Ascending aorta (tissue), 2 donors: Measurements from ENCODE around the gene GLO1. TPM values are rescaled to one million over a fixed set of nuclear protein-coding genes. Genes with fewer than 3 reads are reported as not detected.

ENCODE experiments used
- DNase-seq, 2 donors: peaks; one replicate each; pipeline ENCODE4 v3.0.0-alpha.2; 2019; ENCODE audit warnings: low spot score in 2 of 2
- H3K27ac ChIP-seq, 2 donors: fragments of 200-600 bp; sonication (generic); one replicate each; pipeline ENCODE4 v1.5.1; 2016 to 2017; ENCODE audit warnings: mild to moderate bottlenecking in 1 of 2
- H3K27me3 ChIP-seq: fragments of 200-600 bp; sonication (generic); one replicate; pipeline ENCODE4 v1.5.1; 2017
- H3K36me3 ChIP-seq, 2 donors: fragments of 200-600 bp; sonication (generic); one replicate each; pipeline ENCODE4 v1.5.1; 2016
- H3K4me1 ChIP-seq, 2 donors: fragments of 200-600 bp; sonication (generic); one replicate each; pipeline ENCODE4 v1.5.1; 2016 to 2017; ENCODE audit warnings: mild to moderate bottlenecking in 1 of 2
- H3K4me3 ChIP-seq, 2 donors: fragments of 200-600 bp; sonication (generic); one replicate each; pipeline ENCODE4 v1.5.1; 2016 to 2017; ENCODE audit warnings: mild to moderate bottlenecking in 1 of 2
- H3K9me3 ChIP-seq, 2 donors: fragments of 200-600 bp; sonication (generic); one replicate each; pipeline ENCODE4 v1.5.1; 2016
- intact Hi-C: fragments of 100-400 bp; cut with DNase I; formaldehyde crosslinking; loops from one replicate; pipeline ENCODE4 v1.15.1; 2023
- total RNA-seq: library from RNA; depleted of rRNA; stranded (reverse); fragments of >200 nt; gene quantifications from one replicate; pipeline ENCODE4 v1.1.0, GENCODE V29; 2016
- TF ChIP-seq, protein P1 (sequence below), 3 experiments: fragments of 200-600 bp in 2 of 3; fragments of 450-650 bp in 1 of 3; sonication (generic) in 2 of 3; IDR thresholded peaks; one replicate each; pipeline ENCODE4 v1.5.1; 2016 to 2019; ENCODE audit warnings: antibody characterized with exemption in 3 of 3, mild to moderate bottlenecking in 1 of 3, moderate library complexity in 1 of 3

GLO1 gene
- total RNA-seq, 1 donor from 2014 or later, result 32.6 TPM

- TF ChIP-seq, protein P1, sequence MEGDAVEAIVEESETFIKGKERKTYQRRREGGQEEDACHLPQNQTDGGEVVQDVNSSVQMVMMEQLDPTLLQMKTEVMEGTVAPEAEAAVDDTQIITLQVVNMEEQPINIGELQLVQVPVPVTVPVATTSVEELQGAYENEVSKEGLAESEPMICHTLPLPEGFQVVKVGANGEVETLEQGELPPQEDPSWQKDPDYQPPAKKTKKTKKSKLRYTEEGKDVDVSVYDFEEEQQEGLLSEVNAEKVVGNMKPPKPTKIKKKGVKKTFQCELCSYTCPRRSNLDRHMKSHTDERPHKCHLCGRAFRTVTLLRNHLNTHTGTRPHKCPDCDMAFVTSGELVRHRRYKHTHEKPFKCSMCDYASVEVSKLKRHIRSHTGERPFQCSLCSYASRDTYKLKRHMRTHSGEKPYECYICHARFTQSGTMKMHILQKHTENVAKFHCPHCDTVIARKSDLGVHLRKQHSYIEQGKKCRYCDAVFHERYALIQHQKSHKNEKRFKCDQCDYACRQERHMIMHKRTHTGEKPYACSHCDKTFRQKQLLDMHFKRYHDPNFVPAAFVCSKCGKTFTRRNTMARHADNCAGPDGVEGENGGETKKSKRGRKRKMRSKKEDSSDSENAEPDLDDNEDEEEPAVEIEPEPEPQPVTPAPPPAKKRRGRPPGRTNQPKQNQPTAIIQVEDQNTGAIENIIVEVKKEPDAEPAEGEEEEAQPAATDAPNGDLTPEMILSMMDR (IDR thresholded peaks at IDR 0.05), result no peak
- Histone ChIP-seq H3K9me3 (no peaks in the 10 kb centered on the region), H3K4me3 (no peak overlapping the region), H3K36me3 (no peaks in the 10 kb centered on the region), H3K27ac (no peak overlapping the region), H3K27me3 (no peaks in the 10 kb centered on the region), H3K4me1 (no peaks in the 10 kb centered on the region)
- no peak for DNase-seq
- intact Hi-C loops, result no loop called here
Observed at GRCh38 chr6:38631186-38631783, 71.7 kb downstream of the GLO1 start.

Other genes with a start within 250 kb of the GLO1 start
- gene BTBD9, start 63.2 kb downstream of the GLO1 start, total RNA-seq, result 9.9 TPM
- not detected for gene DNAH8, start 12.2 kb upstream of the GLO1 start, total RNA-seq